ENCODE measurements around the gene PYURF. TPM values are rescaled to one million over a fixed set of nuclear protein-coding genes. Genes with fewer than 3 reads are reported as not detected.

The PYURF gene
- total and polyA plus RNA-seq, 10 of the 15 experiments (the other 5 are each of a cell fraction or from before 2014, with no cell fraction given) = 16.7 to 181 (median 79.6) TPM

GRCh38 chr4:88514557-88515511 is 8.7 kb downstream of the PYURF start:
- ATAC-seq (no peak), FAIRE-seq (no peak), DNase-seq (ENCODE audit: low read depth, low spot score) (no peak)
- TF ChIP-seq SMARCA5 (IDR thresholded peaks at IDR 0.05) (no peak), ZBTB40 (IDR thresholded peaks at IDR 0.05; ENCODE audit: borderline replicate concordance) (no peak), IRF3 (IDR thresholded peaks at IDR 0.05) (no peak), MYC (IDR thresholded peaks at IDR 0.05; ENCODE audit: insufficient read depth, insufficient read length, insufficient replicate concordance, low read length, severe bottlenecking) (no peak), CTCF (IDR thresholded peaks at IDR 0.05 in 2 of 3, conservative IDR thresholded peaks at IDR 0.05 in 1 of 3; ENCODE audit: control insufficient read depth in 2 of 3, extremely low read depth in 1 of 3, insufficient read depth in 1 of 3, low read depth in 3 of 3, low read length in 3 of 3) (no peak), ZNF207 (IDR thresholded peaks at IDR 0.05; ENCODE audit: borderline replicate concordance) (no peak), LARP7 (IDR thresholded peaks at IDR 0.05) (no peak), CREM (IDR thresholded peaks at IDR 0.05; ENCODE audit: low read depth) (no peak), MTA3 (IDR thresholded peaks at IDR 0.05; ENCODE audit: borderline replicate concordance, low read length) (no peak), POU2F2 (IDR thresholded peaks at IDR 0.05; ENCODE audit: borderline replicate concordance, low read depth, low read length) (no peak), RUNX3 (IDR thresholded peaks at IDR 0.05; ENCODE audit: low read length) (no peak), RCOR1 (conservative IDR thresholded peaks at IDR 0.05; ENCODE audit: low read depth, low read length) (no peak), BACH1 (IDR thresholded peaks at IDR 0.05; ENCODE audit: borderline replicate concordance) (no peak)
- Histone ChIP-seq H3K9me3 (replicated peaks; ENCODE audit: control insufficient read depth, insufficient read depth, low read length) (no peaks in the 10 kb centered on the region), H4K20me1 (ENCODE audit: control insufficient read depth, insufficient read depth) (no peaks in the 10 kb centered on the region), H3K4me2 (ENCODE audit: control insufficient read depth, insufficient read depth) (no peak overlapping the region), H3K4me3 (no peak overlapping the region), H3K9ac (ENCODE audit: control insufficient read depth, insufficient read depth, low read length) (no peak overlapping the region), H3K27me3 (replicated peaks in 1 of 2; ENCODE audit: control insufficient read depth in 2 of 2, insufficient read depth in 2 of 2, low read length in 1 of 2) (no peaks in the 10 kb centered on the region), H3K36me3 (ENCODE audit: control insufficient read depth in 2 of 2, insufficient read depth in 2 of 2, low read length in 1 of 2) (peaks cover 0 to 5% of the 10 kb centered on the region in 2 experiments; a peak in 1 of 4 replicates), H3K27ac (ENCODE audit: control insufficient read depth, insufficient read depth) (no peak overlapping the region), H3K79me2 (ENCODE audit: control insufficient read depth, insufficient read depth, low read length) (no peaks in the 10 kb centered on the region), H3K4me1 (ENCODE audit: control insufficient read depth, insufficient read depth, low read length) (no peaks in the 10 kb centered on the region), H2AFZ (ENCODE audit: control insufficient read depth, low read depth, low read length) (no peak overlapping the region)
- intact Hi-C loops (cut with micrococcal nuclease; ENCODE audit: unreplicated experiment) (loop anchor here (1.0 to 5.0 kb wide), 4 partner anchors 146 to 668 kb away; no protein-coding TSS in a partner anchor), in situ Hi-C loops (cut with MboI) (loop anchor here (5.0 to 25.0 kb wide), 5 partner anchors 143 to 828 kb away; no protein-coding TSS in a partner anchor)
- no TSS peak for BruUV-seq (replicated peaks)
- WGBS (ENCODE audit: insufficient coverage, insufficient replicate concordance, low lambda C conversion rate, missing lambda C conversion rate) = 75% methylated on average over 8 of the region's 8 CpGs
- CTCF ChIA-PET = interaction anchor here (0.5 to 10.0 kb wide), 62 partner anchors 7 to 547 kb away, joined by 3 to 172 read pairs (median 4); partner anchors contain the start of genes HERC6, PPM1K and PYURF
- POLR2A ChIA-PET = interaction anchor here (0.8 to 1.0 kb wide), 2 partner anchors 136 to 233 kb away, joined by 3 to 5 read pairs; partner anchors contain the start of gene HERC6
- RAD21 ChIA-PET (ENCODE audit: unreplicated experiment) = interaction anchor here (0.6 to 7.0 kb wide), 33 partner anchors 8 to 482 kb away, joined by 3 to 106 read pairs (median 3); partner anchors contain the start of genes HERC5, HERC6, PPM1K and PYURF
- SMC1A ChIA-PET (ENCODE audit: uncharacterized antibody, unreplicated experiment) = interaction anchor here (0.7 to 7.6 kb wide), 38 partner anchors 9 to 514 kb away, joined by 3 to 112 read pairs (median 5); partner anchors contain the start of genes HERC5, HERC6, PPM1K and PYURF
